Measurements from ENCODE around the gene BRI3.

GRCh38 chr7:98248156-98248555 is 33.3 kb upstream of the BRI3 start:
- TF ChIP-seq TARDBP (IDR thresholded peaks at IDR 0.05; ENCODE audit: borderline replicate concordance) (no peak), SIN3A (IDR thresholded peaks at IDR 0.05; ENCODE audit: low read depth, low read length) (no peak), ZNF217 (IDR thresholded peaks at IDR 0.05) (no peak), ZNF24 (IDR thresholded peaks at IDR 0.05) (no peak), SMC3 (IDR thresholded peaks at IDR 0.05; ENCODE audit: borderline replicate concordance, low read length) (no peak), CBFB (IDR thresholded peaks at IDR 0.05; ENCODE audit: low read depth) (no peak), RCOR1 (conservative IDR thresholded peaks at IDR 0.05; ENCODE audit: low read depth, low read length) (no peak), NFIC (IDR thresholded peaks at IDR 0.05; ENCODE audit: low read depth, low read length) (no peak)
- TF ChIP-seq, protein P1, sequence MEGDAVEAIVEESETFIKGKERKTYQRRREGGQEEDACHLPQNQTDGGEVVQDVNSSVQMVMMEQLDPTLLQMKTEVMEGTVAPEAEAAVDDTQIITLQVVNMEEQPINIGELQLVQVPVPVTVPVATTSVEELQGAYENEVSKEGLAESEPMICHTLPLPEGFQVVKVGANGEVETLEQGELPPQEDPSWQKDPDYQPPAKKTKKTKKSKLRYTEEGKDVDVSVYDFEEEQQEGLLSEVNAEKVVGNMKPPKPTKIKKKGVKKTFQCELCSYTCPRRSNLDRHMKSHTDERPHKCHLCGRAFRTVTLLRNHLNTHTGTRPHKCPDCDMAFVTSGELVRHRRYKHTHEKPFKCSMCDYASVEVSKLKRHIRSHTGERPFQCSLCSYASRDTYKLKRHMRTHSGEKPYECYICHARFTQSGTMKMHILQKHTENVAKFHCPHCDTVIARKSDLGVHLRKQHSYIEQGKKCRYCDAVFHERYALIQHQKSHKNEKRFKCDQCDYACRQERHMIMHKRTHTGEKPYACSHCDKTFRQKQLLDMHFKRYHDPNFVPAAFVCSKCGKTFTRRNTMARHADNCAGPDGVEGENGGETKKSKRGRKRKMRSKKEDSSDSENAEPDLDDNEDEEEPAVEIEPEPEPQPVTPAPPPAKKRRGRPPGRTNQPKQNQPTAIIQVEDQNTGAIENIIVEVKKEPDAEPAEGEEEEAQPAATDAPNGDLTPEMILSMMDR (IDR thresholded peaks at IDR 0.05 in 2 of 3, conservative IDR thresholded peaks at IDR 0.05 in 1 of 3; ENCODE audit: control insufficient read depth in 2 of 3, extremely low read depth in 1 of 3, insufficient read depth in 1 of 3, low read depth in 3 of 3, low read length in 3 of 3): no peak

All from GM12878 (cell line).